OCI-LY1 (cell line): ENCODE measurements around the gene GOLIM4.

Source experiments
- H2AFZ ChIP-seq: fragments of 200-600 bp; sonication (generic), shearing (Covaris generic); 2 replicates; pipeline ENCODE4 v1.6.0; 2014; ENCODE audit warnings: antibody characterized with exemption, mild to moderate bottlenecking, low read length
- H3F3A ChIP-seq: fragments of 200-600 bp; sonication (generic), shearing (Covaris generic); 2 replicates; pipeline ENCODE4 v1.6.0; 2014; ENCODE audit warnings: mild to moderate bottlenecking, antibody characterized with exemption, low read length, moderate library complexity; ENCODE audit not compliant: insufficient read depth
- H3K27ac ChIP-seq: fragments of 200-600 bp; sonication (generic); 2 replicates; pipeline ENCODE4 v1.5.1; 2014; ENCODE audit warnings: low read length, mixed run types, mild to moderate bottlenecking, low read depth; ENCODE audit not compliant: poor library complexity, severe bottlenecking
- H3K27me3 ChIP-seq: fragments of 200-600 bp; sonication (generic); 2 replicates; pipeline ENCODE4 v1.6.0; 2014; ENCODE audit warnings: antibody characterized with exemption, mild to moderate bottlenecking, low read length, moderate library complexity; ENCODE audit not compliant: insufficient read depth
- H3K36me3 ChIP-seq: fragments of 200-600 bp; sonication (generic); 2 replicates; pipeline ENCODE4 v1.6.1; 2014; ENCODE audit warnings: mild to moderate bottlenecking, antibody characterized with exemption, low read length, moderate library complexity, mixed read lengths; ENCODE audit not compliant: insufficient read depth
- H3K4me1 ChIP-seq: fragments of 200-600 bp; sonication (generic); 2 replicates; pipeline ENCODE4 v1.5.1; 2014; ENCODE audit warnings: mild to moderate bottlenecking, low read length, moderate library complexity; ENCODE audit not compliant: insufficient read depth, severe bottlenecking
- H3K4me2 ChIP-seq: fragments of 200-600 bp; sonication (generic), shearing (Covaris generic); 2 replicates; pipeline ENCODE4 v1.6.1; 2014; ENCODE audit warnings: low read length
- H3K4me3 ChIP-seq: fragments of 200-600 bp; sonication (generic); 2 replicates; pipeline ENCODE4 v1.5.1; 2014; ENCODE audit warnings: low read length, low read depth, mild to moderate bottlenecking, mixed read lengths; ENCODE audit not compliant: poor library complexity, severe bottlenecking
- H3K79me2 ChIP-seq: fragments of 200-600 bp; shearing (Covaris generic); 2 replicates; pipeline ENCODE4 v1.6.1; 2016; ENCODE audit warnings: mixed run types, low read length, mixed read lengths; ENCODE audit not compliant: insufficient read depth
- H3K9ac ChIP-seq: fragments of 200-600 bp; sonication (generic), shearing (Covaris generic); 2 replicates; pipeline ENCODE4 v1.6.1; 2014; ENCODE audit warnings: mild to moderate bottlenecking, low read length, mixed read lengths
- H3K9me2 ChIP-seq: fragments of 200-600 bp; sonication (generic), shearing (Covaris generic); 2 replicates; pipeline ENCODE4 v1.6.1; 2014; ENCODE audit warnings: low read depth, mild to moderate bottlenecking, low read length, mixed read lengths
- H3K9me3 ChIP-seq: fragments of 200-600 bp; shearing (Covaris generic); 2 replicates; pipeline ENCODE4 v1.6.1; 2014; ENCODE audit warnings: low read length, mixed read lengths
- H4K20me1 ChIP-seq: fragments of 200-600 bp; sonication (generic), shearing (Covaris generic); 2 replicates; pipeline ENCODE4 v1.6.0; 2016; ENCODE audit warnings: mild to moderate bottlenecking, low read length; ENCODE audit not compliant: insufficient read depth
- CTCF ChIP-seq: fragments of 200-600 bp; sonication (generic), shearing (Covaris generic); IDR thresholded peaks from 2 replicates; pipeline ENCODE4 v1.5.1; 2017; ENCODE audit warnings: mild to moderate bottlenecking, antibody characterized with exemption, low read length, moderate library complexity, mixed read lengths
- EZH2 ChIP-seq: fragments of 200-600 bp; sonication (generic), shearing (Covaris generic); IDR thresholded peaks from 2 replicates; pipeline ENCODE4 v1.8.0; 2017; ENCODE audit warnings: borderline replicate concordance, mixed run types, mild to moderate bottlenecking, antibody characterized with exemption, low read length, moderate library complexity, mixed read lengths

GOLIM4 gene

GRCh38 chr3:167992381-167992780 is 103.3 kb downstream of the GOLIM4 start:
- H3K27ac ChIP-seq, result no peak overlapping the region
- no peaks in the 10 kb centered on the region for H3F3A ChIP-seq
- no peaks in the 10 kb centered on the region for H3K36me3 ChIP-seq
- no peaks in the 10 kb centered on the region for H4K20me1 ChIP-seq
- no peak overlapping the region for H3K4me2 ChIP-seq
- no peaks in the 10 kb centered on the region for H3K4me1 ChIP-seq
- no peaks in the 10 kb centered on the region for H3K79me2 ChIP-seq
- TF ChIP-seq EZH2 (no peak), CTCF (no peak)
- no peak overlapping the region for H3K9ac ChIP-seq
- no peaks in the 10 kb centered on the region for H3K27me3 ChIP-seq
- no peaks in the 10 kb centered on the region for H3K9me3 ChIP-seq
- no peak overlapping the region for H2AFZ ChIP-seq
- H3K4me3 ChIP-seq, result no peak overlapping the region
- no peaks in the 10 kb centered on the region for H3K9me2 ChIP-seq

GRCh38 chr3:167991213-167991612 is 104.5 kb downstream of the GOLIM4 start:
- no peak overlapping the region for H3K27ac ChIP-seq
- TF ChIP-seq EZH2, result no peak
- TF ChIP-seq CTCF, result no peak
- H3K4me2 ChIP-seq, result no peak overlapping the region
- H3K9me2 ChIP-seq, result no peaks in the 10 kb centered on the region
- no peaks in the 10 kb centered on the region for H3K27me3 ChIP-seq
- no peak overlapping the region for H2AFZ ChIP-seq
- no peaks in the 10 kb centered on the region for H3K9me3 ChIP-seq
- no peaks in the 10 kb centered on the region for H3F3A ChIP-seq
- H3K4me1 ChIP-seq, result no peaks in the 10 kb centered on the region
- no peak overlapping the region for H3K4me3 ChIP-seq
- H3K36me3 ChIP-seq, result no peaks in the 10 kb centered on the region
- no peak overlapping the region for H3K9ac ChIP-seq
- H4K20me1 ChIP-seq, result no peaks in the 10 kb centered on the region
- no peaks in the 10 kb centered on the region for H3K79me2 ChIP-seq

GRCh38 chr3:167989999-167990398 is 105.7 kb downstream of the GOLIM4 start:
- Histone ChIP-seq H3F3A (no peaks in the 10 kb centered on the region), H3K36me3 (no peaks in the 10 kb centered on the region), H3K79me2 (no peaks in the 10 kb centered on the region), H3K27me3 (no peaks in the 10 kb centered on the region), H4K20me1 (no peaks in the 10 kb centered on the region), H3K4me3 (no peak overlapping the region), H3K9ac (no peak overlapping the region), H2AFZ (no peak overlapping the region), H3K4me1 (no peaks in the 10 kb centered on the region), H3K9me3 (no peaks in the 10 kb centered on the region), H3K27ac (no peak overlapping the region), H3K4me2 (no peak overlapping the region), H3K9me2 (no peaks in the 10 kb centered on the region)
- no peak for TF ChIP-seq CTCF
- no peak for TF ChIP-seq EZH2
